HCT116 (cell line): Measurements from ENCODE around the gene TIGD3.

Source experiments
- TF ChIP-seq, protein P1 (sequence below): IDR thresholded peaks from 2 replicates; pipeline ENCODE4 v1.6.1; 2012; ENCODE audit warnings: low read depth
- TF ChIP-seq, protein P2 (sequence below), 3 experiments: fragments of 200-600 bp in 1 of 3; sonication (generic) in 1 of 3; IDR thresholded peaks in 2 of 3; conservative IDR thresholded peaks in 1 of 3; 2 replicates each; pipeline ENCODE4 v1.5.1; 2012 to 2017; ENCODE audit warnings: low read depth in 2 of 3, low read length in 2 of 3, antibody characterized with exemption in 1 of 3, borderline replicate concordance in 1 of 3, control low read depth in 1 of 3, mild to moderate bottlenecking in 1 of 3, mixed read lengths in 1 of 3, mixed run types in 1 of 3, moderate library complexity in 1 of 3; ENCODE audit not compliant: insufficient read depth in 1 of 3

- TF ChIP-seq, protein P1, sequence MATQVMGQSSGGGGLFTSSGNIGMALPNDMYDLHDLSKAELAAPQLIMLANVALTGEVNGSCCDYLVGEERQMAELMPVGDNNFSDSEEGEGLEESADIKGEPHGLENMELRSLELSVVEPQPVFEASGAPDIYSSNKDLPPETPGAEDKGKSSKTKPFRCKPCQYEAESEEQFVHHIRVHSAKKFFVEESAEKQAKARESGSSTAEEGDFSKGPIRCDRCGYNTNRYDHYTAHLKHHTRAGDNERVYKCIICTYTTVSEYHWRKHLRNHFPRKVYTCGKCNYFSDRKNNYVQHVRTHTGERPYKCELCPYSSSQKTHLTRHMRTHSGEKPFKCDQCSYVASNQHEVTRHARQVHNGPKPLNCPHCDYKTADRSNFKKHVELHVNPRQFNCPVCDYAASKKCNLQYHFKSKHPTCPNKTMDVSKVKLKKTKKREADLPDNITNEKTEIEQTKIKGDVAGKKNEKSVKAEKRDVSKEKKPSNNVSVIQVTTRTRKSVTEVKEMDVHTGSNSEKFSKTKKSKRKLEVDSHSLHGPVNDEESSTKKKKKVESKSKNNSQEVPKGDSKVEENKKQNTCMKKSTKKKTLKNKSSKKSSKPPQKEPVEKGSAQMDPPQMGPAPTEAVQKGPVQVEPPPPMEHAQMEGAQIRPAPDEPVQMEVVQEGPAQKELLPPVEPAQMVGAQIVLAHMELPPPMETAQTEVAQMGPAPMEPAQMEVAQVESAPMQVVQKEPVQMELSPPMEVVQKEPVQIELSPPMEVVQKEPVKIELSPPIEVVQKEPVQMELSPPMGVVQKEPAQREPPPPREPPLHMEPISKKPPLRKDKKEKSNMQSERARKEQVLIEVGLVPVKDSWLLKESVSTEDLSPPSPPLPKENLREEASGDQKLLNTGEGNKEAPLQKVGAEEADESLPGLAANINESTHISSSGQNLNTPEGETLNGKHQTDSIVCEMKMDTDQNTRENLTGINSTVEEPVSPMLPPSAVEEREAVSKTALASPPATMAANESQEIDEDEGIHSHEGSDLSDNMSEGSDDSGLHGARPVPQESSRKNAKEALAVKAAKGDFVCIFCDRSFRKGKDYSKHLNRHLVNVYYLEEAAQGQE: no peak
- TF ChIP-seq, protein P2, sequence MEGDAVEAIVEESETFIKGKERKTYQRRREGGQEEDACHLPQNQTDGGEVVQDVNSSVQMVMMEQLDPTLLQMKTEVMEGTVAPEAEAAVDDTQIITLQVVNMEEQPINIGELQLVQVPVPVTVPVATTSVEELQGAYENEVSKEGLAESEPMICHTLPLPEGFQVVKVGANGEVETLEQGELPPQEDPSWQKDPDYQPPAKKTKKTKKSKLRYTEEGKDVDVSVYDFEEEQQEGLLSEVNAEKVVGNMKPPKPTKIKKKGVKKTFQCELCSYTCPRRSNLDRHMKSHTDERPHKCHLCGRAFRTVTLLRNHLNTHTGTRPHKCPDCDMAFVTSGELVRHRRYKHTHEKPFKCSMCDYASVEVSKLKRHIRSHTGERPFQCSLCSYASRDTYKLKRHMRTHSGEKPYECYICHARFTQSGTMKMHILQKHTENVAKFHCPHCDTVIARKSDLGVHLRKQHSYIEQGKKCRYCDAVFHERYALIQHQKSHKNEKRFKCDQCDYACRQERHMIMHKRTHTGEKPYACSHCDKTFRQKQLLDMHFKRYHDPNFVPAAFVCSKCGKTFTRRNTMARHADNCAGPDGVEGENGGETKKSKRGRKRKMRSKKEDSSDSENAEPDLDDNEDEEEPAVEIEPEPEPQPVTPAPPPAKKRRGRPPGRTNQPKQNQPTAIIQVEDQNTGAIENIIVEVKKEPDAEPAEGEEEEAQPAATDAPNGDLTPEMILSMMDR (IDR thresholded peaks at IDR 0.05 in 2 of 3, conservative IDR thresholded peaks at IDR 0.05 in 1 of 3; ENCODE audit: borderline replicate concordance in 1 of 3, insufficient read depth in 1 of 3, low read depth in 2 of 3, low read length in 2 of 3): no peak
These were observed 37.3 kb upstream of the TIGD3 start for GRCh38 chr11:65317025-65317786.
